ENCODE results near the gene TMEM222.

Gene TMEM222

GRCh38 chr1:27342778-27343638 is 21.0 kb downstream of the TMEM222 start:
- DNase-seq = peak; percentile 49

GRCh38 chr1:27343639-27344025 is 21.7 kb downstream of the TMEM222 start:
- no peak for DNase-seq

DNA sequence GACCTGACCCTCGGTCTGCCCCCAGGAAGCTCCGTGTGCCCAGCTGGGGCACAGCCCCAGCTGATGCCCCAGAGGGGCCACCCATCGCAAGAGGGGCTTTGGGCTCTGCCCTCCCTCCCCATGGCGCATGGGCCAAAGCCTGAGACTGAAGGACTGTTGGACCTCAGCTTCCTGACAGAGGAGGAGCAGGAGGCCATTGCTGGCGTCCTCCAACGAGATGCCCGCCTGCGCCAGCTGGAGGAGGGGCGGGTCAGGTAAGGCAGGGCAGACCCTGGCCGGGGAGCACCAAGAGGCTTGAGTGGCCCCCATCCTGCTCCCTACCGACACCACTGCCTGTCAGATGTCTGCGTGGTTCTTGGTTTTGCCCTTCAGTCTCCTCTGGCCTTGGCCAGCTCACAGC is 23.3 kb downstream of the TMEM222 start:
- no peak for DNase-seq

DNA sequence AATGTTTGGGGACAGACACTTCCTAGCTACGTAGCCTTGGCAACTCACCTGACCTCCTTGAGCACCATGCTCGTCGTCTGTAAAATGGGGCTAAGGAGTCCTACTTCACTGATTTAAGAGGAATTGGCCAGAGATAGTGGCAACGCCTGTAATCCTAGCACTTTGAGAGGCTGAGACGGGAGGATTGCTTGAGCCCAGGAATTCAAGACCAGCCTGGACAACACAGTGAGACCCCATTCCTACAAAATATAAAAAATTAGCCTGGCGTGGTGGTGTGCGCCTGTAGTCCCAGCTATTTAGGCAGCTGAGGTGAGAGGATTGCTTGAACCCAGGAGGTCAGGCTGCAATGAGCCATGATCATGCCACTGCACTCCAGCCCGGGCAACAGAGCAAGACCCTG is 24.4 kb downstream of the TMEM222 start:
- no peak for DNase-seq

DNA sequence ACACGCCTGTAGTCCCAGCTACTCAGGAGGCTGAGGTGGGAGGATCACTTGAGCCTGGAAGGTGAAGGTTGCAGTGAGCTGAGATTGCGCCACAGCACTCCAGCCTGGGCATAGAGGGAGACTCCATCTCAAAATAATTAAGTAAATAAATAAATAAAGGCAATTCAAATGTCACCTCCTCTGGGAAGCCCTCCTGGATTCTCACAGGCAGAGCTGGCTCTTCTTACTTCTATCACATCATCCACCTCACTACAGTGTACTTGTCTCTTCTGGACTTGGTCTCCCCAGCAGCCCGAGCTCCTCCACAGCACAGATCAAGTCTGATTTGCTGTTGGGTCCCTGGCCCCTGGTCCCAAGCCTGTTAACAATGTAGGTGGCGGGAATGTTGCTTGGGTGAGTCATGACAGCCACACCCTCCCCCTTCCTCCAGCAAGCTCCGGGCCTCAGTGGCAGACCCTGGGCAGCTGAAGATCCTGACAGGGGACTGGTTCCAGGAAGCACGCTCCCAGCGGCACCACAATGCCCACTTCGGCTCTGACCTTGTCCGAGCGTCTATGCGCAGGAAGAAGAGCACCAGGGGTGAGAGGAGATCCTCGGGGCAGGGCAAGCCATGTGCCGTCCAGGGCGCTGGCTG is 25.1 kb downstream of the TMEM222 start:
- no peak for DNase-seq

DNA sequence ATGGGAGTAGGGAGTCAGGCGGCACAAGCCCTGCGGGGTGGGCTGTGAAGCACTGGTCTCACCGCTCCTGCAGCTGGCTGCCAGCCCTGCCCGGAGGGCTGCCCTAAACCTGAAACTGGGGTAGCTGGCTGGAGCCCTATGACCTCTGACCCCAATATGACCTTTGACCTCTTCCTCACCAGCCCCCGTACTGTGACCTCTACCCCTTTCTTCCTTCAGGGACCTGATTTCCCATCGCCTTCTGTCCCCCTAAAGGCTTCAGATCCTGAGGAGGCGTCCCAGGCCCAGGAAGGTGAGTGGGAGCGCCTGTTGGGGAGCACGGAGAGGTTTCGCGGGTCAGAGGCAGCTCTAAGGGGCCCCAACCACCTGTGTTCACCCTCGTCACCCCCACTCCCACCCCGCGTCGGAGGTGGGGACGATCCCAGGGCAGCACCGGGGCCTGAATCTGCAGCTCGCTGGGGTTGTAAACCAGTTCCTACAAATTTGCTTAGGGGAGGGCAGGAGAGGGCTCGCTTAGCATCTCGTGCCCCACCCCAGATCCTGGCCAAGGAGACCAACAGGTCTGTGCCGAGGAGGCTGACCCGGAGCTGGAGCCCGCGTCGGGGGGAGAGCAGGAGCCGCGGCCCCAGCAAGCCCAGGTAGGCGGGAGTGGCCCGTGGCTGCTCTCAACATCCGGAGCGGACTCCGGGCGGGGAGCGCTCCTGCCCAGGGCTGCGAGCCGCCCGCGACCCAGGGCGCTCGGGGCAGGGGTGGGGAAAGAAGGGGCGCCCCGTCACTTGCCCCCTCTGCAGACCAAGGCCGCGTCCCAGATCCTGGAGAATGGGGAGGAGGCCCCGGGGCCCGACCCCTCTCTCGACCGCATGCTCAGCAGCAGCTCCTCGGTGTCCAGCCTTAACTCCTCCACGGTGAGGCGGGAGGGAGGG is 27.2 kb downstream of the TMEM222 start:
- DNase-seq = no peak

GRCh38 chr1:27349784-27350662 is 28.1 kb downstream of the TMEM222 start:
- no peak for DNase-seq

DNA sequence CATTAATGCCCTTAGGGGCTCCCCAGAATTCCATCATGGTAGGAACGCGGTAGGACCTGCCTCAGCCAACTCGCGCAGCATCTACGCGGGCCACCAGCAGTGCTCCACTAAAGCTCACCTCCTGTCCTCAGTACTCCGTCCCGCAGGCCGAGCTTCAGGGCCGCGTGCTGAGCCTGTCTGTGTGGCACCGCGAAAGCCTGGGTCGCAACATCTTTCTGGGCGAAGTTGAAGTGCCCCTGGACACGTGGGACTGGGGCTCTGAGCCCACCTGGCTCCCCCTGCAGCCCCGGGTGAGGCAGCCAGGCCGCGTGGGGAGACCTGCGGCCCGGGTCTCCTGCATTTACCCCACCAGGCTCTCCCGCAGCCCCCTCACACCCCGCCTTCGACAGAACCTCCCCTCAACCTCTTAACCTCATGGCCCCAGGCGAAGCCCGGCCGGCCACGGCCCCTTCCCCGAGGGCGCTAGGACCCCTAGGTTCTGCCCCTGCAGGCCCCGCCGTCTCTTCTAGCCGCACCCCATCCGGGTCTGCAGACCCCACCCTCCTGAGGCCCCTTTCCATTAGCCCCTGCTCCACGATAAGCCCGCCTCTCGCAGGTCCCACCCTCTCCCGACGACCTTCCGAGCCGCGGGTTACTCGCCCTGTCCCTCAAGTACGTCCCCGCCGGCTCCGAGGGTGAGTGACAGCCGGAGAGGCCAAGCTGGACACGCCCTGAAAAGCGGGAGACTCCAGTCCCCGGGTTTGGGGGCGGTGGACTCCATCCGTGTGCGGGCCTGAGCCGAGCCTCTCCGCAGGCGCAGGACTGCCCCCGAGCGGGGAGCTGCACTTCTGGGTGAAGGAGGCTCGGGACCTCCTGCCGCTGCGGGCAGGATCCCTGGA is 28.9 kb downstream of the TMEM222 start:
- no peak for DNase-seq

DNA sequence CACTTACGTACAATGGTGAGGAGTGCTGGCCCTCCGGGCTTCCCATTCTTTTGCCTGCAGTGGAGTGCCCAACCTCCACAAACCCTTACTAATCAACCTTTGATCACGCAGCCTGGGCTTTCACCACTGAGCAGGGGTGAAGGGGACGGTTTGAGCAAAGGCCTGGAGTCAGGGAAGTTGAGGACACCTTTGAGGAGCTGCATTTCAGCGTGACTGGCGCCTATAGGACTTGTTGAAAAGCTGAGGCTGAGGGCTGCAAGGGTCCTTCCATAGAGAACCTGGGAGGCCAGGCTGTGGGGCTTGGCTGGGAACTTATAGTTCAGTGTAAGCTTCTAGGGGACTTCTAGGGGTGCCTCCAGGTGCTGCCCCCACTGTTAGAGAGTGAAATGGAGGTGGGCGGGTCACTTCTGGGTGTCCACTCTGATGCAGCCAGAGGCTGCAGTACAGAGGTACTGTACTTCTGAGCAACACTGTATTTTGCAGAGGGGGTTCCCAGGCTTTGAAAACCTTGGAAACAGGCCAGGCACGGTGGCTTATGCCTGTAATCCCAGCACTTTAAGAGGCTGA is 29.7 kb downstream of the TMEM222 start:
- no peak for DNase-seq

GRCh38 chr1:27353166-27353565 is 31.2 kb downstream of the TMEM222 start:
- no peak for DNase-seq

- no peak for DNase-seq
These were observed 31.7 kb downstream of the TMEM222 start for GRCh38 chr1:27353629-27354028.

GRCh38 chr1:27355683-27356082 is 33.7 kb downstream of the TMEM222 start:
- no peak for DNase-seq

GRCh38 chr1:27356277-27356618 is 34.3 kb downstream of the TMEM222 start:
- DNase-seq = no peak

DNA sequence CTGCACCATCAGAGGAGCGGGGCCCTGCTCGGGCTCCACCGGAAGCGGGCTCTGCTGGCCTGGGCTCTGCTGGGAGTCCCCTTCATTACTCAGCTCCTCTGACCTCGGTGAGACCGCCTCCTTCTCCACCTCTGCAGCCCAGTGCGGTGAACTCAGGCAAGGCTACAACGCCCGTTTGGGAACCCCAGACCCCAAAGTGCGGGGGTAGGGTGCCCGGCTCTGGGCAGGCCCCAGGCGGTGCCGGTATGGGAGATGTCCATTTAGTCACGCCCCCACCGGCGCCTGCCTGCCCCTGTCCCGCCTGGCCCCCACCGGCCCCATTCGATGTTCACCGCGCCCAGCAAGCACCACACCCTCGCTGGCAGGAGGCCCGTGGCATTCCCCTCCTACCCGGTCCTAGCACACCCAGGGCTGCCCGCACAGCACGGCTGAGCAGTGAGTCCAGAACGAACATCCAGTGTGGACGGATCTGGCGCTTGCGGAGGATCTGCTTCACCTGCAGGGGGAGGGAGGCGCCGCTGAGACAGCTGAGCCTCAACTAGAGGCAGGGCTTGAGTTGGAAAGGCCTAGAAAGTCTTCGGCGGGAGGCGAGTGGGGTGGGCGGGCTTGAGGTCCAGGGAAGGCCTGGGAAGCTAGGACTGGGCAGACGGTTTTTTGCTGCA is 34.8 kb downstream of the TMEM222 start:
- DNase-seq = peak; percentile 64

- peak; percentile 68 for DNase-seq
These were observed 35.5 kb downstream of the TMEM222 start for GRCh38 chr1:27357281-27358037.

DNA sequence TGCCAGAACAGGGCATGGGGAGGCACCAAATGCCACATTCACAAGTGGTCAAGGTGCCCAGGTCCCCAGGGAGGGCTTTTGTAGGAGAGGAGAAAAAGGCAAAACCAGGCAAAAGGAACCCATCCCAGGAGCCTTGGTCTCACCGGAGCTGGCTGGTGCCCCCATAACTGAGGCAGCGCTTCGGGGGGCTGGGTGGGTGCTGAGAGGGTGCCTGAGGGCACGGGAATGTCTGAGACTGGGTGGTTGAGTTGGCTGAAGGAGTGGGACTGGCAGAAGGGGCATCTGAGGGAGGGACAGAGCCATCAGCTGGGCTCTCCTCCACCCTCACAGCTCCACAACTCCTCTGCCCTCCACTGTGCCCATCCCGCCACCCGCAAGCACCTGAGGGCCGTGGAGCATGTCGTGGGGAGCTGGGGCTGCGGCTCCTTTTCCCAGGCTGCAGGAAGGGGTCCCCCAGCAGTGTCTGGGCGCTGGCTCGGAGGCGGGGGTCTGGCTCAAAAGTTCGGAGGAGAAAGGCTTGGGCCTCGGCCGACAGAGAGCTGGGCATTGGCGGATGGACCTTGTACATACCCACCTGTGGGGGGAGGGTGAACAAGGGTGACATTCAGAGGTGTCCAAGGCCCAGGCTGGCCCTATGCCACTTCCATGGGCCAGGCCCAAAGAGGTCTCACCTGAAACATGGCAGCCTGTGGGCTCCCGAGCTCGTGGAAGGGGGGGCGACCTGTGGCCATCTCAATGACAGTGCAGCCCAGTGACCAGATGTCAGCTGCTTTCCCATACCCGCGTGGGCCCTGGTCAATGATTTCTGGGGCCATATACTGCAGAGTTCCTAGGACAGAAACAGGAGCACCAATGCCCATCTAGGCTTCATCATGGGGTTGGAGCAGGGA is 36.3 kb downstream of the TMEM222 start:
- DNase-seq = no peak

GRCh38 chr1:27358928-27359313 is 37.0 kb downstream of the TMEM222 start:
- DNase-seq = no peak

GRCh38 chr1:27359822-27360158 is 37.8 kb downstream of the TMEM222 start:
- no peak for DNase-seq

All from hematopoietic multipotent progenitor cell treated with erythropoietin and hydrocortisone succinate and interleukin-3 and kit ligand, for 8 days (in vitro differentiated cells).